Measurements from ENCODE around the gene ESPL1. TPM values are rescaled to one million over a fixed set of nuclear protein-coding genes. Genes with fewer than 3 reads are reported as not detected.

The ESPL1 gene
- total and polyA plus RNA-seq, 4 donors = 0.77 to 6.7 (median 1.5) TPM

GRCh38 chr12:53288322-53288721, 20.2 kb downstream of the ESPL1 start:
- no peak overlapping the region for H3K9ac ChIP-seq (ENCODE audit: insufficient read depth in 1 of 2, low read length in 2 of 2)
- no peak overlapping the region for H3K4me3 ChIP-seq
- 95 to 96% methylated on average over 6 of the region's 6 CpGs for WGBS, 2 donors
- DNase-seq (no peak), ATAC-seq (ENCODE audit: insufficient read depth, low FRiP score) (no peak)
- H3K4me1 ChIP-seq (ENCODE audit: control insufficient read depth in 5 of 5, insufficient read depth in 5 of 5, low read length in 5 of 5) = no peaks in the 10 kb centered on the region
- H3K27me3 ChIP-seq (ENCODE audit: control insufficient read depth in 3 of 3, insufficient read depth in 3 of 3, low read length in 2 of 3) = no peaks in the 10 kb centered on the region
- TF ChIP-seq CTCF (IDR thresholded peaks at IDR 0.05; ENCODE audit: control extremely low read depth, extremely low read depth) = no peak
- H3K27ac ChIP-seq (ENCODE audit: low read depth in 1 of 2, low read length in 1 of 2) = no peak overlapping the region
- no peaks in the 10 kb centered on the region for H3K9me3 ChIP-seq (ENCODE audit: control insufficient read depth in 4 of 4, insufficient read depth in 3 of 4, low read length in 3 of 4)
- peaks cover 0 to 16% (median 2%) of the 10 kb centered on the region in 4 donors for H3K36me3 ChIP-seq (ENCODE audit: control insufficient read depth in 4 of 4, insufficient read depth in 4 of 4, low read length in 4 of 4)

- WGBS, 2 donors = 81 to 88% methylated on average over 4 of the region's 4 CpGs
- Histone ChIP-seq H3K9ac (ENCODE audit: insufficient read depth in 1 of 2, low read length in 2 of 2) (no peak overlapping the region), H3K4me1 (ENCODE audit: control insufficient read depth in 5 of 5, insufficient read depth in 5 of 5, low read length in 5 of 5) (peaks cover 0 to 5% (median 0%) of the 10 kb centered on the region in 5 donors), H3K27ac (ENCODE audit: low read depth in 1 of 2, low read length in 1 of 2) (no peak overlapping the region), H3K4me3 (no peak overlapping the region), H3K9me3 (ENCODE audit: control insufficient read depth in 4 of 4, insufficient read depth in 3 of 4, low read length in 3 of 4) (no peaks in the 10 kb centered on the region), H3K27me3 (ENCODE audit: control insufficient read depth in 3 of 3, insufficient read depth in 3 of 3, low read length in 2 of 3) (no peaks in the 10 kb centered on the region), H3K36me3 (ENCODE audit: control insufficient read depth in 4 of 4, insufficient read depth in 4 of 4, low read length in 4 of 4) (peaks cover 0 to 14% (median 4%) of the 10 kb centered on the region in 4 donors)
- DNase-seq = no peak
- no peak for ATAC-seq (ENCODE audit: insufficient read depth, low FRiP score)
- TF ChIP-seq CTCF (IDR thresholded peaks at IDR 0.05; ENCODE audit: control extremely low read depth, extremely low read depth) = no peak
Observed at GRCh38 chr12:53289891-53290290, 21.8 kb downstream of the ESPL1 start.

- no peak for ATAC-seq (ENCODE audit: insufficient read depth, low FRiP score)
- Histone ChIP-seq H3K4me1 (ENCODE audit: control insufficient read depth in 5 of 5, insufficient read depth in 5 of 5, low read length in 5 of 5) (peaks cover 0 to 8% (median 0%) of the 10 kb centered on the region in 5 donors), H3K36me3 (ENCODE audit: control insufficient read depth in 4 of 4, insufficient read depth in 4 of 4, low read length in 4 of 4) (peaks cover 0 to 14% (median 4%) of the 10 kb centered on the region in 4 donors), H3K4me3 (no peak overlapping the region), H3K27ac (ENCODE audit: low read depth in 1 of 2, low read length in 1 of 2) (no peak overlapping the region), H3K27me3 (ENCODE audit: control insufficient read depth in 3 of 3, insufficient read depth in 3 of 3, low read length in 2 of 3) (no peaks in the 10 kb centered on the region), H3K9ac (ENCODE audit: insufficient read depth in 1 of 2, low read length in 2 of 2) (no peak overlapping the region), H3K9me3 (ENCODE audit: control insufficient read depth in 4 of 4, insufficient read depth in 3 of 4, low read length in 3 of 4) (no peaks in the 10 kb centered on the region)
- TF ChIP-seq CTCF (IDR thresholded peaks at IDR 0.05; ENCODE audit: control extremely low read depth, extremely low read depth) = no peak
- DNase-seq = no peak
- WGBS, 2 donors = 93 to 98% methylated on average over 9 of the region's 9 CpGs
Observed at GRCh38 chr12:53290661-53291060, 22.6 kb downstream of the ESPL1 start.

GRCh38 chr12:53292426-53292825, 24.3 kb downstream of the ESPL1 start:
- no peak for TF ChIP-seq CTCF (IDR thresholded peaks at IDR 0.05; ENCODE audit: control extremely low read depth, extremely low read depth)
- ATAC-seq (ENCODE audit: insufficient read depth, low FRiP score) (no peak), DNase-seq (no peak)
- Histone ChIP-seq H3K36me3 (ENCODE audit: control insufficient read depth in 4 of 4, insufficient read depth in 4 of 4, low read length in 4 of 4) (peaks cover 0 to 16% (median 7%) of the 10 kb centered on the region in 4 donors), H3K4me1 (ENCODE audit: control insufficient read depth in 5 of 5, insufficient read depth in 5 of 5, low read length in 5 of 5) (peaks cover 0 to 17% (median 6%) of the 10 kb centered on the region in 5 donors), H3K27me3 (ENCODE audit: control insufficient read depth in 3 of 3, insufficient read depth in 3 of 3, low read length in 2 of 3) (no peaks in the 10 kb centered on the region), H3K27ac (ENCODE audit: low read depth in 1 of 2, low read length in 1 of 2) (no peak overlapping the region), H3K4me3 (no peak overlapping the region), H3K9me3 (ENCODE audit: control insufficient read depth in 4 of 4, insufficient read depth in 3 of 4, low read length in 3 of 4) (no peaks in the 10 kb centered on the region), H3K9ac (ENCODE audit: insufficient read depth in 1 of 2, low read length in 2 of 2) (no peak overlapping the region)

All from lung (tissue), 12 donors.